OCI-LY7 (cell line): ENCODE measurements around the gene NPFF.

Experiments used
- EZH2phosphoT487 ChIP-seq: fragments of 200-600 bp; sonication (generic); IDR thresholded peaks from 2 replicates; pipeline ENCODE4 v1.6.1; 2018; ENCODE audit warnings: low read depth, borderline replicate concordance, mild to moderate bottlenecking, mixed run types, antibody characterized with exemption, low read length, moderate library complexity, mixed read lengths
- TF ChIP-seq, protein P1 (sequence below): fragments of 200-600 bp; sonication (generic); conservative IDR thresholded peaks from 2 replicates; pipeline ENCODE4 v1.5.1; 2014; ENCODE audit warnings: mild to moderate bottlenecking, antibody characterized with exemption, low read length, moderate library complexity, mixed read lengths

DNA sequence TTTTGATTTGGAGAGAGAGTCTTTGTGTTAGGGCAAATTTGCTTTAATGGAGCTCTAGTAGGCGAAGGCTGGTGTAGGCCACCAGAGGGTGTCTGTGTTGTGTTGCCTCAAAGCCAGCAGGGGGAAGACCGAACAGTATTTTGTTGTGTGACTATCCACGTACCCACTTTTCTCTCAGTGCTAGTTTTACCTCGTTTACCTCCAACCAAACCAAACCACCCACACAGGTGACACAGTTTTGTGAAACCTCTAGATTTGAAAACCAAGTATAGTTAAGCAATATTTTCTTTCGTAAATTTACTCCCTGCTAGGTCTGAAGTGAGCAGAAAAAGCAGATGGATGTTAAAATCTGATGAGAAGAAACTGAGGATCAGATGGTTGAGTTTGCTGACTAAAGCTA lies 36.3 kb upstream of the NPFF start:
- TF ChIP-seq, protein P1, sequence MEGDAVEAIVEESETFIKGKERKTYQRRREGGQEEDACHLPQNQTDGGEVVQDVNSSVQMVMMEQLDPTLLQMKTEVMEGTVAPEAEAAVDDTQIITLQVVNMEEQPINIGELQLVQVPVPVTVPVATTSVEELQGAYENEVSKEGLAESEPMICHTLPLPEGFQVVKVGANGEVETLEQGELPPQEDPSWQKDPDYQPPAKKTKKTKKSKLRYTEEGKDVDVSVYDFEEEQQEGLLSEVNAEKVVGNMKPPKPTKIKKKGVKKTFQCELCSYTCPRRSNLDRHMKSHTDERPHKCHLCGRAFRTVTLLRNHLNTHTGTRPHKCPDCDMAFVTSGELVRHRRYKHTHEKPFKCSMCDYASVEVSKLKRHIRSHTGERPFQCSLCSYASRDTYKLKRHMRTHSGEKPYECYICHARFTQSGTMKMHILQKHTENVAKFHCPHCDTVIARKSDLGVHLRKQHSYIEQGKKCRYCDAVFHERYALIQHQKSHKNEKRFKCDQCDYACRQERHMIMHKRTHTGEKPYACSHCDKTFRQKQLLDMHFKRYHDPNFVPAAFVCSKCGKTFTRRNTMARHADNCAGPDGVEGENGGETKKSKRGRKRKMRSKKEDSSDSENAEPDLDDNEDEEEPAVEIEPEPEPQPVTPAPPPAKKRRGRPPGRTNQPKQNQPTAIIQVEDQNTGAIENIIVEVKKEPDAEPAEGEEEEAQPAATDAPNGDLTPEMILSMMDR, result peak; percentile 96
- TF ChIP-seq EZH2phosphoT487, result no peak
